Fibroblast of skin of scalp (primary cell): ENCODE data around the gene SCTR.
A peak's percentile ranks its signal among the peaks of the same experiment; 100 is the strongest.

ENCODE experiments used
- DNase-seq: peaks from one replicate; pipeline ENCODE4 v3.0.0-alpha.2; 2013

SCTR gene

GRCh38 chr2:119523383-119523951, 816 bp downstream of the SCTR start:
- no peak for DNase-seq

- DNase-seq: no peak
These were observed 1.6 kb downstream of the SCTR start for GRCh38 chr2:119522671-119523070.

- DNase-seq: no peak
These were observed 2.7 kb downstream of the SCTR start for GRCh38 chr2:119521433-119522050.

DNA sequence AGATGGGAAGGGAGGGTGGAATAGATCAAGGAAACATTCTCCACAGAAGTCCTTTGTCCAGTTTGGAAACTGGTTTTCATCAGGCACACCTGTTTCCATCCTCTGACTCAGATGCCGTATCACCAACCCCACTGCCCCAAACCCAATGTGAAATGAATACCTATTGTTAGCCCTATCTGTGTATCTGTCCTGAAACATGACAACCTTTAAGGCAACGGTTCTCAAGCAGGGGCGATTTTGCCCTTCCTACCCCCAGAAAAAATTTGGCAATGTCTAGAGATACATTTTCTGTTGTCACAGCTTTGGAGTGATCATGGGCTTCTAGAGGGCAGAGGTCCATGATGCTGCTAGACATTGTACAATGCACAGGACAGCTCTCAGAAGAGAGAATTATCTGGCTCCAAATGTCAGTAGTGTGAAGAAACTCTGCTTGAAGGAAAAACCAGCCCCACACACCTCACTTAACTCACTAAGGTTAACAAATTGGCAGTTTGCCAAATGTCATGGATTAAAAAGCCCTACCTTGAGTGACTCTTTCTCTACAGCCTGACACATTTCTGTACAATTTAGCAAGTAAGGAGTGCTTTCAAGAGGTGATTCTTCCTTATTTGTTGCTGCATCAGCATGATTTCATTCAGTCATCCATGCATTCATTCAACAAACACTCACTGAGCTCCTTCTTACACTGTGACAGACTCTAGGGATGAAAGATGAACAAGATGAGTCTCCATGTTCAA, 3.4 kb downstream of the SCTR start:
- no peak for DNase-seq

GRCh38 chr2:119519057-119519408, 5.2 kb downstream of the SCTR start:
- no peak for DNase-seq

DNA sequence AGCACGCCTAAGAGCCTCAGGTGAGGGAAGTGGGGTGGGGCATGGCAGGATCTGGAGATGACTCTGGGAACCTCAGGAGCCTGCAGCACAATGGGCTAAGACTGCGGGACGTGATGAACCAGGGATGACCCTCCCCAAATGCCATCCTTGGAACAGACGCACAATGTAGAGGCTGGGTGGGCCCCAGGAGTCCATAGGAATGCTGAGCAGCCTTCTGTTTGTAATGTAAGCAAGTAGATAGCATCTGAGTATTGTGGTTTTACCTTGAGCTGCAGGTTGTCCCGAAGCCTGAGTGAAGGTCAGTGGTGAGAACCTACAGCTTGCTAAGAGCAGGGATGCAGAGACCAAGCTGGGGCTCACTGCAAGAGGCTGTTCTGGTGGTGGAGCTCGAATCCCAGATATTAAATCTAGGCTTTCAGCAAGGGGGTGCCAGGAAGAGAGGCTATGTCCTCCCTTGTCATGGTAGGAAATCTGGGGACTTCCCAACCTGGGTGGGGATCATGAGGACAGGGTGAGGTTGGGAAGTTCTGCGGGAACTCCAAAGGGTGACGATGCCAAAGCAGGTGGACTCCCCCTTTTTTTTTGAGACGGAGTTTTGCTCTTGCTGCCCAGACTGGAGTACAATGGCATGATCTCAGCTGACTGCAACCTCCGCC, 5.8 kb downstream of the SCTR start:
- DNase-seq: no peak

GRCh38 chr2:119517433-119517832, 6.8 kb downstream of the SCTR start:
- DNase-seq: peak; percentile 31

DNA sequence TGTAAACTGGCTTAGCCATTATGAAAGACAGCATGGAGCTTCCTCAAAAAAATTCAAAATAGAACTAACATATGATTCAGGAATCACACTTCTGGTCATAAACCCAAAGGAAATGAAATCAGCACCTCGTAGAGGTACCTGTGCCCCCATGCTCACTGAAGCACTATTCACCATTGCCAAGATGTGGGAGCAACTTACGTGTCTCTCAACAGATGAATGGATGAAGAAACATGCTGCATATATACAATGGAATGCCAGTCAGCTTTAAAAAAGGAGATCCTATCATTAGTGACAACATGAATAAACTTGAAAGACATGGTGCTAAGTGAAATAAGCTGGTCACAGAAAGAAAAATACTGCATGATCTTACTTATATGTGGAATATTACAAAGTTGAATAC, 8.2 kb downstream of the SCTR start:
- no peak for DNase-seq

DNA sequence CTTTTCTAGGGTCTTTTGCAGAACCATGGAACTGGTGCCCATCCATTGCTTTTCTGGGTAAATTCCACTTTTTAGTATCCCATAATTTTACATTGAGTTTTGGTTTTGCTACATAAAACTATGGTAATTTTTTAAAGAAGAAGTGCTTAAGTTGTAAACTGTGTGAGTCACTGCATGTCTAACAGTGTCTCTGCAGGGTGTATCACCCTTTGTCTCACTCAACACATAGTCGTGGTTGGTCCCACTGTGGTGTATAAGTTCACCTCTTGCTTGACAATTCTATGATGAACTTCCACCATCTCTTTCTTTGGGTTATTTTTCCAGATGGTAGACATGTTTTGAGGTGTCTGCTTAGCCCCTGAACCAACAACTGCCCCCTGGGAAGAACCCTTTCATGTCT, 10.5 kb downstream of the SCTR start:
- no peak for DNase-seq

- no peak for DNase-seq
These were observed 11.3 kb downstream of the SCTR start for GRCh38 chr2:119512946-119513345.

DNA sequence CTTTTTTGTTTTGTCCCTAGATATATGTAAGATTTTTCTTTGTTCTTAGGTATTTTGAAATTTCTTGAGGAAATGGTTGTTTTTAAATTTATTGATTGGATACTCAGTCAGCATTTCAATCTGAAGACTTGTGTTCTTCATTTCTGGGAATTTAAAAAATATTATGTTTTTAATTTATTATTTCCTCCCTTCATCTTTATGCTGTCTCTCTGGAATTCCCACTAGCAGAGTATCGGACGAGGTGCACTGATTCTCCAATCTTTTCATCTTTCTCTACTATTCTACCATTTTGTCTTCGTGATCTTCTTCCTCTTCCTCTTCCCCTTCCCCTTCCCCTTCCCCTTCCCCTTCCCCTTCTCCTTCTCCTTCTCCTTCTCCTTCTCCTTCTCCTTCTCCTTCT, 12.3 kb downstream of the SCTR start:
- DNase-seq: no peak

DNA sequence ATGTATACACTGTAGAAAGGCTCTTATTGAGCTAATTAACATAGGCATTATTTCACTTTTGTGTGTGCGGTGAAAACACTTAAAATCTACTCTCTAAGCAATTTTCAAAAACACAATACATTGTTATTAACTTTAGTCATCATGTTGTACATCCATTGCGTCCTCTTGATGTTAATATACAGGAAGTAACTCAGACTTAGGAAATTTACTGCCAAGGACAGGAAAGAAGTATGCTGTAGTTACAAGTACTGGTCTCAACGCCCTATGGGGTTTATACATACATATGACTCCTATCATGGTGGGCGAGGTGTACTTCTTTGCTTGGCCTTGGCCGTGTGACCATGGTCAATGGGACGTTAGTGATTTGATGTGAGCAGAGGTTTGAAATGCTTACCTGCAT, 15.5 kb downstream of the SCTR start:
- DNase-seq: no peak

- no peak for DNase-seq
These were observed 27.6 kb downstream of the SCTR start for GRCh38 chr2:119496682-119497081.

GRCh38 chr2:119495948-119496347, 28.3 kb downstream of the SCTR start:
- no peak for DNase-seq

DNA sequence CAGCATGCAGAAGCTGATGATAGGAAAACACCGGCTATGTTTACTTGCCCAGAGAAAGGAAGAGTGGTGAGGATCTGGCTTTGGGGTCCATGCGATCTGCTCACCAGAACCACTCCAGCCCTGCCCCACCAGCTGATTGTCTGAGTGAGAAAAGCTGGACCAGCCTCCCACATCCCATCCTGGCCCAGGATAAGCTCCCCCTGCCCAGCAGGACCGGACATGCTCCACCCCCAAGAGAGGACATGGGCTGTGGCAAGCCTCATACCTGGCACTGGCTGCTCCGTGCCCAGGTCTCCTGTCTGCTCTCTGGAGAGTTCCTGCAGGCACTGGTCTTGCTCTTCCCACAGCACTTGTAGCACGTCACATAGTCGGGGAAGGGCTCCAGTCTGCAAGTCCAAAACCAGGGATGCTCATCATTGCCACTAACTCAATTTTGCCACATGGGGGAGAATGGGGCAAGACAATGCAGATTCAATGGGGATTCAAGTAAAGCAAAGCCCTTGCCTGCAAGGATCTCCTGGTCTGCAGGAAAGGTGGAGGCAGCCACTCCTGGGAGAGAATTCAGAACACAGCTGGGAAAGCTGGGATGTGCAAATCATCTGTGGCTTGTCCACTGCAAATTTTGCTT, 30.0 kb downstream of the SCTR start:
- DNase-seq: no peak

GRCh38 chr2:119491776-119492525, 32.3 kb downstream of the SCTR start:
- peak; percentile 76 for DNase-seq

DNA sequence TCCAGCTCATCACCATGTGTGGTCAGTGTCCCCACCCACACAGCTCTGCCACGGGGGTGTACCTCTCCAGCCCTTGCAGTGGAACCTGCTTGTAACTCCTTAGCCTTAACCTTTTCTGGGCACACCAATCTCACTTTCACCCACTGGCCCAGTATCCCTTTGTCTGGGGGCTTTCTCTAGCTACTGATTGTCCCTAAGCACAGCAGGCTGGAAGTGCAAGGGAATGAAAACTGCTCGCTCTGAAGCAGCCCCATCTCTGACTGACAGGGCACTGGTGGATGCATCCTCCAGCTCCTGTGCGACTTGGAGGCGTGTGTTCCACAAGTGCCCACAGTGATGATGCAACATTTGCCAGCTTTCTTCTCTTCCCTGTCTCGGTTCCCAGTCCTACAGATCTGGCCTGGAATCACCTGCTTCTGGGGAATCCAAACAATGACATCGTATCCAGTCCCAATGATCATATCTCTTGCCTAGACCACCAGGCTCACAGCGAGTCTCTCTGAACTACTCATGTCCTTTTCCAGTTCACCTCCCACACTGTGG, 33.6 kb downstream of the SCTR start:
- no peak for DNase-seq

DNA sequence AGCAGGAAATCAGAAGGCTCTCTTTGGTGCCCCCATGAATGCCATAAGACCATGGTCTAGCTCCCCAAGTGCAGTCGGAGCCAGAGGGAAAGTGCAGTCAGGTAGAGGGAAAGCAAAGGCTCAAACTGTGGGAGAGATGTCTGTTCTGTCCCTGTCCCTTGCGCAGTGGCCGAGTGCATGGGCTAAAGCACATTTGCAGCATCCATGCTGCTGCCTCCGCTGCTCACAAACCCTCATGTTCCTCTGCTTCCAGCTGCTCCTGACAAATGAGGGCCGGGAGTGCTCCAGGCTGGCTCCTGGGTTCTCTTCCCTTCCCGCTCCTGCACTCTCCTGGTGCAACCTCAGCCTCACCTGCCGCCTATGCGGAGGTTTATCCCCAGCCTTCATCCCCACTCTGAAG, 34.2 kb downstream of the SCTR start:
- no peak for DNase-seq

DNA sequence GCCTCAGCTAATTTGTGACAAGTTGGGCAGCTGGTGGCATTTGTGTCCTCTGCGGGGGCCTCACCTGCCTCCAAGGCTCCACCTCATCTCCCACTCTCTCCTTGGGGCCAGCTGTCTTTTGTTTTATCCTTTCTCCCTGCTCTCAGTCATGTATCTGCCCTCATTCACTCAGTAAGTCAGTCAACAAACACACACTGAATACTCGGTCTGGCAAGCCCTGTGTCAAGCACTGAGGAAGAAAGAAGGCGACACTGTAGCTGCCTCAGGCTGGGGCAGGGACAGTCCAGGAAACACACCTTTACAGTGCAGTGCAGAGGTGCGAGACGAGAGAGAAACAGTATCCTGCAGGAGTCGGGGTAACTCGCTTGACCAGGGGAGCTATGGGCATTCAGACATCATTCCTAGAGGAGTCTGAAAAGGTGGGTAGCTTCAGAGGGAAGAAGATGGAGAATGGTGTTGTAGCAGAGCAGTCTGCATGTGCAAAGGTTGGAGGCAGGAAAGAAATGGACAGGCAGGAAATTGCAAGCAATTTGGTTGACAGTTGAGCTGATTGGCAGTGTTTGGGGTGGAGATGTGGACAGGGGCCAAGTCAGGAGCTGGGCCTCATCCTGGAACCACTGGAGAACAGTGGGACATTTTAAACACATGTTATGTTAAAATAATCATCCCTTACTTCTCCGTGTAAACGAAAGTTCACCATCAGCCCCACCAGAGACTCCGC, 34.9 kb downstream of the SCTR start:
- DNase-seq: no peak

- no peak for DNase-seq
These were observed 35.8 kb downstream of the SCTR start for GRCh38 chr2:119488245-119489214.
